ENCODE results near the gene NOTCH2. TPM values are rescaled to one million over a fixed set of nuclear protein-coding genes. Genes with fewer than 3 reads are reported as not detected.
"Not testable (repeated sequence)": the region's sequence is repeated elsewhere in the genome, so short reads cannot be mapped to it uniquely, and the experiment has no call there.

The NOTCH2 gene
- total RNA-seq, 1 experiment from 2014 or later = 53.7 TPM

- not testable (repeated sequence) for H4K5ac ChIP-seq (ENCODE audit: insufficient read length, low read depth, low read length); H3K27ac Mint-ChIP-seq; H2BK5ac ChIP-seq (ENCODE audit: insufficient read length, low read length); H3K18ac ChIP-seq (ENCODE audit: insufficient read length, low read depth, low read length); H3K4me1 ChIP-seq (ENCODE audit: insufficient read depth, low read length); H4K8ac ChIP-seq (replicated peaks; ENCODE audit: insufficient read length, low read depth, low read length); H2BK120ac ChIP-seq (ENCODE audit: low read depth, low read length, poor library complexity, severe bottlenecking); H3K4me3 Mint-ChIP-seq; H3K4ac ChIP-seq (ENCODE audit: low read depth, low read length); H2BK20ac ChIP-seq (ENCODE audit: low read depth, low read length, poor library complexity, severe bottlenecking); H3K79me1 ChIP-seq (ENCODE audit: insufficient read depth, low read depth, low read length, poor library complexity, severe bottlenecking); H2BK15ac ChIP-seq (ENCODE audit: low read depth, low read length); H3K79me2 ChIP-seq (ENCODE audit: insufficient read depth, low read length); H3K27me3 Mint-ChIP-seq (ENCODE audit: low read depth); H3K9me3 Mint-ChIP-seq; H3K27ac ChIP-seq (ENCODE audit: insufficient read length, low read depth, low read length); H2AFZ ChIP-seq (ENCODE audit: low read length); H3K36me3 Mint-ChIP-seq (ENCODE audit: insufficient read depth in 1 of 3, low read depth in 3 of 3); H4K20me1 ChIP-seq (ENCODE audit: control insufficient read depth, insufficient read depth, insufficient read length); H3K4me2 ChIP-seq (ENCODE audit: insufficient read depth, insufficient read length, low read length); H2AK5ac ChIP-seq (ENCODE audit: insufficient read length, low read length); H3K23me2 ChIP-seq (ENCODE audit: insufficient read length, low read depth, low read length, poor library complexity, severe bottlenecking); DNase-seq; H3K9me3 ChIP-seq (ENCODE audit: control insufficient read depth, low read depth, low read length); H4K91ac ChIP-seq (ENCODE audit: insufficient read length, low read depth, low read length); H2BK12ac ChIP-seq (ENCODE audit: insufficient read length, low read depth, low read length); H3K23ac ChIP-seq (ENCODE audit: insufficient read length, low read depth, low read length); H3K56ac ChIP-seq (ENCODE audit: insufficient read length, low read depth, low read length); H3K27me3 ChIP-seq (ENCODE audit: insufficient read depth, low read length); H3T11ph ChIP-seq (ENCODE audit: low read length); H3K14ac ChIP-seq (ENCODE audit: insufficient read depth, low read length); H3K9ac ChIP-seq (ENCODE audit: extremely low read depth, insufficient read length, low read length); H3K4me1 Mint-ChIP-seq
- WGBS (ENCODE audit: extremely low coverage, insufficient read length, low lambda C conversion rate) = no CpG with 5 or more reads among the region's 4 CpGs
Observed at GRCh38 chr1:120087959-120088358, 18.5 kb upstream of the NOTCH2 start.

GRCh38 chr1:120069920-120070214 is 405 bp upstream of the NOTCH2 start:
- not testable (repeated sequence) for H3K56ac ChIP-seq (ENCODE audit: insufficient read length, low read depth, low read length); H3K23me2 ChIP-seq (ENCODE audit: insufficient read length, low read depth, low read length, poor library complexity, severe bottlenecking); H2AFZ ChIP-seq (ENCODE audit: low read length); H3K27ac ChIP-seq (ENCODE audit: insufficient read length, low read depth, low read length); H4K20me1 ChIP-seq (ENCODE audit: control insufficient read depth, insufficient read depth, insufficient read length); H3K4me1 Mint-ChIP-seq; H3K79me2 ChIP-seq (ENCODE audit: insufficient read depth, low read length); H2AK5ac ChIP-seq (ENCODE audit: insufficient read length, low read length); H4K8ac ChIP-seq (replicated peaks; ENCODE audit: insufficient read length, low read depth, low read length); H2BK12ac ChIP-seq (ENCODE audit: insufficient read length, low read depth, low read length); H3K79me1 ChIP-seq (ENCODE audit: insufficient read depth, low read depth, low read length, poor library complexity, severe bottlenecking); H3K23ac ChIP-seq (ENCODE audit: insufficient read length, low read depth, low read length); H3K36me3 Mint-ChIP-seq (ENCODE audit: insufficient read depth in 1 of 3, low read depth in 3 of 3); H4K5ac ChIP-seq (ENCODE audit: insufficient read length, low read depth, low read length); H3K27ac Mint-ChIP-seq; H2BK5ac ChIP-seq (ENCODE audit: insufficient read length, low read length); H3K27me3 Mint-ChIP-seq (ENCODE audit: low read depth); H3K9me3 ChIP-seq (ENCODE audit: control insufficient read depth, low read depth, low read length); DNase-seq; H3K4me3 Mint-ChIP-seq; H2BK20ac ChIP-seq (ENCODE audit: low read depth, low read length, poor library complexity, severe bottlenecking); H2BK15ac ChIP-seq (ENCODE audit: low read depth, low read length); H3T11ph ChIP-seq (ENCODE audit: low read length); H3K14ac ChIP-seq (ENCODE audit: insufficient read depth, low read length); H3K9ac ChIP-seq (ENCODE audit: extremely low read depth, insufficient read length, low read length); H3K4me2 ChIP-seq (ENCODE audit: insufficient read depth, insufficient read length, low read length); H3K4me1 ChIP-seq (ENCODE audit: insufficient read depth, low read length); H2BK120ac ChIP-seq (ENCODE audit: low read depth, low read length, poor library complexity, severe bottlenecking); H3K18ac ChIP-seq (ENCODE audit: insufficient read length, low read depth, low read length); H3K4ac ChIP-seq (ENCODE audit: low read depth, low read length); H4K91ac ChIP-seq (ENCODE audit: insufficient read length, low read depth, low read length); H3K9me3 Mint-ChIP-seq; H3K27me3 ChIP-seq (ENCODE audit: insufficient read depth, low read length)
- WGBS (ENCODE audit: extremely low coverage, insufficient read length, low lambda C conversion rate) = no CpG with 5 or more reads among the region's 8 CpGs

GRCh38 chr1:120068683-120069066 is 787 bp downstream of the NOTCH2 start:
- H3K36me3 Mint-ChIP-seq (ENCODE audit: insufficient read depth in 1 of 3, low read depth in 3 of 3); H3K23ac ChIP-seq (ENCODE audit: insufficient read length, low read depth, low read length); H3K4ac ChIP-seq (ENCODE audit: low read depth, low read length); H3K4me2 ChIP-seq (ENCODE audit: insufficient read depth, insufficient read length, low read length); H4K20me1 ChIP-seq (ENCODE audit: control insufficient read depth, insufficient read depth, insufficient read length); H3K9me3 Mint-ChIP-seq; H3T11ph ChIP-seq (ENCODE audit: low read length); H3K27me3 Mint-ChIP-seq (ENCODE audit: low read depth); H4K8ac ChIP-seq (replicated peaks; ENCODE audit: insufficient read length, low read depth, low read length); H3K27ac ChIP-seq (ENCODE audit: insufficient read length, low read depth, low read length); H3K27ac Mint-ChIP-seq; H3K14ac ChIP-seq (ENCODE audit: insufficient read depth, low read length); H2BK5ac ChIP-seq (ENCODE audit: insufficient read length, low read length); H2BK20ac ChIP-seq (ENCODE audit: low read depth, low read length, poor library complexity, severe bottlenecking); H2AFZ ChIP-seq (ENCODE audit: low read length); H3K4me1 ChIP-seq (ENCODE audit: insufficient read depth, low read length); H3K18ac ChIP-seq (ENCODE audit: insufficient read length, low read depth, low read length); H2BK120ac ChIP-seq (ENCODE audit: low read depth, low read length, poor library complexity, severe bottlenecking); H4K91ac ChIP-seq (ENCODE audit: insufficient read length, low read depth, low read length); H3K79me1 ChIP-seq (ENCODE audit: insufficient read depth, low read depth, low read length, poor library complexity, severe bottlenecking); H4K5ac ChIP-seq (ENCODE audit: insufficient read length, low read depth, low read length); H3K56ac ChIP-seq (ENCODE audit: insufficient read length, low read depth, low read length); H2BK15ac ChIP-seq (ENCODE audit: low read depth, low read length); H3K4me1 Mint-ChIP-seq; H3K27me3 ChIP-seq (ENCODE audit: insufficient read depth, low read length); H2BK12ac ChIP-seq (ENCODE audit: insufficient read length, low read depth, low read length); H2AK5ac ChIP-seq (ENCODE audit: insufficient read length, low read length); H3K23me2 ChIP-seq (ENCODE audit: insufficient read length, low read depth, low read length, poor library complexity, severe bottlenecking); H3K79me2 ChIP-seq (ENCODE audit: insufficient read depth, low read length); H3K9ac ChIP-seq (ENCODE audit: extremely low read depth, insufficient read length, low read length); H3K9me3 ChIP-seq (ENCODE audit: control insufficient read depth, low read depth, low read length); DNase-seq: not testable (repeated sequence)
- H3K4me3 Mint-ChIP-seq = peak overlapping the region; percentile 66 to 72
- WGBS (ENCODE audit: extremely low coverage, insufficient read length, low lambda C conversion rate) = no CpG with 5 or more reads among the region's 28 CpGs
